ENCODE data around the gene VPS8. TPM values are rescaled to one million over a fixed set of nuclear protein-coding genes. Genes with fewer than 3 reads are reported as not detected.

The VPS8 gene, protein sequence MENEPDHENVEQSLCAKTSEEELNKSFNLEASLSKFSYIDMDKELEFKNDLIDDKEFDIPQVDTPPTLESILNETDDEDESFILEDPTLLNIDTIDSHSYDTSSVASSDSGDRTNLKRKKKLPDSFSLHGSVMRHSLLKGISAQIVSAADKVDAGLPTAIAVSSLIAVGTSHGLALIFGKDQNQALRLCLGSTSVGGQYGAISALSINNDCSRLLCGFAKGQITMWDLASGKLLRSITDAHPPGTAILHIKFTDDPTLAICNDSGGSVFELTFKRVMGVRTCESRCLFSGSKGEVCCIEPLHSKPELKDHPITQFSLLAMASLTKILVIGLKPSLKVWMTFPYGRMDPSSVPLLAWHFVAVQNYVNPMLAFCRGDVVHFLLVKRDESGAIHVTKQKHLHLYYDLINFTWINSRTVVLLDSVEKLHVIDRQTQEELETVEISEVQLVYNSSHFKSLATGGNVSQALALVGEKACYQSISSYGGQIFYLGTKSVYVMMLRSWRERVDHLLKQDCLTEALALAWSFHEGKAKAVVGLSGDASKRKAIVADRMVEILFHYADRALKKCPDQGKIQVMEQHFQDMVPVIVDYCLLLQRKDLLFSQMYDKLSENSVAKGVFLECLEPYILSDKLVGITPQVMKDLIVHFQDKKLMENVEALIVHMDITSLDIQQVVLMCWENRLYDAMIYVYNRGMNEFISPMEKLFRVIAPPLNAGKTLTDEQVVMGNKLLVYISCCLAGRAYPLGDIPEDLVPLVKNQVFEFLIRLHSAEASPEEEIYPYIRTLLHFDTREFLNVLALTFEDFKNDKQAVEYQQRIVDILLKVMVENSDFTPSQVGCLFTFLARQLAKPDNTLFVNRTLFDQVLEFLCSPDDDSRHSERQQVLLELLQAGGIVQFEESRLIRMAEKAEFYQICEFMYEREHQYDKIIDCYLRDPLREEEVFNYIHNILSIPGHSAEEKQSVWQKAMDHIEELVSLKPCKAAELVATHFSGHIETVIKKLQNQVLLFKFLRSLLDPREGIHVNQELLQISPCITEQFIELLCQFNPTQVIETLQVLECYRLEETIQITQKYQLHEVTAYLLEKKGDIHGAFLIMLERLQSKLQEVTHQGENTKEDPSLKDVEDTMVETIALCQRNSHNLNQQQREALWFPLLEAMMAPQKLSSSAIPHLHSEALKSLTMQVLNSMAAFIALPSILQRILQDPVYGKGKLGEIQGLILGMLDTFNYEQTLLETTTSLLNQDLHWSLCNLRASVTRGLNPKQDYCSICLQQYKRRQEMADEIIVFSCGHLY (N-terminal part only)
- total RNA-seq: 70.4 and 75.1 TPM in 2 replicates

GRCh38 chr3:184811999-184812661, at the start of gene VPS8:
TSS of gene VPS8 (plus strand) at chr3:184812166. CDS start at chr3:184824633, 12,467 bp downstream.

Other genes starting within 250 kb of the VPS8 start
- gene MAGEF1, start 100.1 kb upstream of the VPS8 start, total RNA-seq: 16.4 and 19.5 TPM in 2 replicates